Measurements from ENCODE around the gene ALG12. TPM values are rescaled to one million over a fixed set of nuclear protein-coding genes. Genes with fewer than 3 reads are reported as not detected.

Gene ALG12
- total and polyA plus RNA-seq, 4 donors: 13.3 to 27.4 (median 19.1) TPM

DNA sequence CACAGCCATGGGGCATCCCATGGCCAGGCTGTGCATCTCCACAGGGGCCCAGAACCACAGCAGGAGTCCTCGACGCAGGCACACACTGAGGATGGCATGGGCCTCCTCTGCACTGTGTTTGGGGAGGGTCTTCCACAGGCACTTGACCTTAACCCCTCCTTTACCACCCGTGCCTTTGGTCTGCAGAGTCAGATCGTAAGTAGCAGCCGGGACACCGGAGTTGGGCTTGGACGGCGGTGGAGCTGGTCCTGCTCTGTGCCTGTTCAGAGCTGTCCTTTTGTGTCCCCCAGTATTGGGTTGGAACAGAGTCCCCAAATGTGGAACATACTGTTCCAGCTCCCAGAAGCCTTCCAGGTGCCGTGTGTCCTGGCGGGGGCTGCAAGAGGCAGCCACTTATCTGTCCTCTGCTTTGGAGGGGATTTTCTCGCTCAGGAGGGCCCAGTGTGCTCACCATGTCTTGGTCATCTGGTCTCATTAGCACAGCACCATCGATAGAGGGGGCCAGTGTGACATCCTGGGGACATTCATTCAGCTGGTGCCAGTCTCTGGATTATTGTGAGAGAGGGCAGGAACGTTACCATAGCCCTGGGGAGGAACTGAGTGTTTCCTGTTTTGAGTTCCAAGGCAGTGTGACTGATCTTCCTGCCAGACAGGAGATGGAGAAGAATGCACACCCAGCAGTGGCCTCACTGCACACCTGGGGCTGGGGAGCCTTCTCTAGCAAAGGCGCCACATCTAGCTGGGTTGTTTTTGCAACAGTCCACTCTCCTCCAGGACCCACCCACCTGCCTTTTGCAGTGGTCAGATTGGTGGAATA lies 12.6 kb upstream of the ALG12 start:
- Histone ChIP-seq H3K36me3 (ENCODE audit: control insufficient read depth, insufficient read depth, low read length) (peaks cover 18% of the 10 kb centered on the region), H3K27ac (ENCODE audit: low read depth, low read length) (no peak overlapping the region), H3K4me3 (ENCODE audit: low read depth, low read length) (no peak overlapping the region), H3K9me3 (ENCODE audit: control insufficient read depth, insufficient read depth, low read length) (no peaks in the 10 kb centered on the region), H3K27me3 (ENCODE audit: control insufficient read depth, insufficient read depth, low read length) (peaks cover 7% of the 10 kb centered on the region), H3K4me1 (ENCODE audit: control insufficient read depth, insufficient read depth, low read length) (peaks cover 33% of the 10 kb centered on the region)
- peak in 2 of 6 donors; percentile 22 to 49 for DNase-seq (ENCODE audit: low read depth in 4 of 6, low spot score in 6 of 6)
- WGBS (ENCODE audit: insufficient coverage): 69% methylated on average over 13 of the region's 14 CpGs

DNA sequence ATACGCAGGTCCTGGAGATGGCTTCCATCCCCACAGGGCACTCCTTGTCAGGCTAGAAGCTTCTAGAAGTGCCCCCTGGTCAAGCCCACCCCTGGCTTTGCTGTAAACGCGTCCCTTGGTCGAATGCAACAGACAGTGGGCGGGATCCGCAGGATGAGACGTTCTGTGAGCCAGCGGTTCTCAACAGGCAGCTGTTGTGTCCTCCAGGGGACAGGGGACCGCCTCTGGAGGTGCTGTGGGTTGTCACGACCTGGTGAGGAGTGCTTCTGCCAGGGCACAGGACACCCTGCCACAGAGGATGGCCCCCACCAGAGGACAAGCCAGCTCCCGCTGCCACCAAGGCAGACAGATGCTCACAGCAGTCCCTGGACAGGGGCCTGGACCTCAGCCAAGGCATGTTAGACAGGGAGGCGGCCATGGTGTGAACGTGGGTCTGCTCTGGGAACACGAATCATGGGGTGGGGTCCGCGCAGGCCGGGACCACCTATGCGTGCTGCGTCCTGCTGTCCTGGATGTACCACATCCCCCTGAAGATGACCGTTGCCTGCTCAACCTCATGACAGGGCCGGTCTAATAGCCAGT lies 11.8 kb upstream of the ALG12 start:
- H3K4me1 ChIP-seq (ENCODE audit: control insufficient read depth, insufficient read depth, low read length): peaks cover 33% of the 10 kb centered on the region
- no peak for DNase-seq (ENCODE audit: low read depth in 4 of 6, low spot score in 6 of 6)
- H3K9me3 ChIP-seq (ENCODE audit: control insufficient read depth, insufficient read depth, low read length): no peaks in the 10 kb centered on the region
- H3K36me3 ChIP-seq (ENCODE audit: control insufficient read depth, insufficient read depth, low read length): peaks cover 23% of the 10 kb centered on the region
- H3K27me3 ChIP-seq (ENCODE audit: control insufficient read depth, insufficient read depth, low read length): peaks cover 7% of the 10 kb centered on the region
- WGBS (ENCODE audit: insufficient coverage): 60% methylated on average over 21 of the region's 21 CpGs
- no peak overlapping the region for H3K27ac ChIP-seq (ENCODE audit: low read depth, low read length)
- no peak overlapping the region for H3K4me3 ChIP-seq (ENCODE audit: low read depth, low read length)

DNA sequence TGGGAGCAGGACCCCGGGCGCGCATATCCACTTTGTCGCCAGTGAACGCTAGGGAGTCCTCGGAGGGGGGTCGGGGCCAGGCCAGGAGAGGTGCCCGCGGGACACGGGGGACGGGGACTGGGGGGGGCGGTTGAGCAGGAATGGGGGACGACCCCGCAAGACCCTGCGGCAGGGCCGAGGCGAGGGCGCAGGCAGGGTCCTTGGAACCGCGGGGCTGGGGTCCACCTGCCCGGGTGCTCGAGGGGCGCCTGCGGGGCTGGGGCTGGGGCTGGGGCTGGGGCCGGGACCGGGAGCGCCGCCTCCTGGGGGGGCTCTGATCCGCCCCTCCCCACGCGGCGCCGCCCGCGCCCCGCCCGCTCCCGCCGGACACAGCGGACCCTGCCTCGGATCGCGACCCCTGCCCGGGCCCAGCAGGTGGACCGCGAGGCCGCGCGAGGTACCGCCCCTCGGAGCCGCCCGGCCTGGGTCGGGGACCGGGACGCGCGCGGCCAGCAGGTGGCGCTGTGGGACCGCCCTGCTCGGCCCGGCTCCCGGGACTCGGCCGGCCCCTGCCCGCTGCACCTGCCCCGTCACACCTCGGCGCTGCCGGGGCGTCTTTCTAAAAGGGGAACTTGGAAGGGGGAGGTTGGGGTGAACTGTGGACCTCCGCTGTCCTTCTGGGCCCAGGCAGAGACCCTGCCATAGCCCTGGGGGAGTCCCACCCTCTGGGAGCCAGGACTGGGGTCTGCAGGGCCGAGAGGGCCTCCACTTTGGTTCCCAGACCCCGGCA lies 11.2 kb upstream of the ALG12 start:
- Histone ChIP-seq H3K9me3 (ENCODE audit: control insufficient read depth, insufficient read depth, low read length) (no peaks in the 10 kb centered on the region), H3K4me1 (ENCODE audit: control insufficient read depth, insufficient read depth, low read length) (peaks cover 28% of the 10 kb centered on the region), H3K27me3 (ENCODE audit: control insufficient read depth, insufficient read depth, low read length) (peaks cover 7% of the 10 kb centered on the region), H3K27ac (ENCODE audit: low read depth, low read length) (no peak overlapping the region), H3K36me3 (ENCODE audit: control insufficient read depth, insufficient read depth, low read length) (peaks cover 26% of the 10 kb centered on the region), H3K4me3 (ENCODE audit: low read depth, low read length) (no peak overlapping the region)
- DNase-seq (ENCODE audit: low read depth in 4 of 6, low spot score in 6 of 6): peak in 2 of 6 donors; percentile 55 to 65
- 3% methylated on average over 73 of the region's 75 CpGs for WGBS (ENCODE audit: insufficient coverage)

DNA sequence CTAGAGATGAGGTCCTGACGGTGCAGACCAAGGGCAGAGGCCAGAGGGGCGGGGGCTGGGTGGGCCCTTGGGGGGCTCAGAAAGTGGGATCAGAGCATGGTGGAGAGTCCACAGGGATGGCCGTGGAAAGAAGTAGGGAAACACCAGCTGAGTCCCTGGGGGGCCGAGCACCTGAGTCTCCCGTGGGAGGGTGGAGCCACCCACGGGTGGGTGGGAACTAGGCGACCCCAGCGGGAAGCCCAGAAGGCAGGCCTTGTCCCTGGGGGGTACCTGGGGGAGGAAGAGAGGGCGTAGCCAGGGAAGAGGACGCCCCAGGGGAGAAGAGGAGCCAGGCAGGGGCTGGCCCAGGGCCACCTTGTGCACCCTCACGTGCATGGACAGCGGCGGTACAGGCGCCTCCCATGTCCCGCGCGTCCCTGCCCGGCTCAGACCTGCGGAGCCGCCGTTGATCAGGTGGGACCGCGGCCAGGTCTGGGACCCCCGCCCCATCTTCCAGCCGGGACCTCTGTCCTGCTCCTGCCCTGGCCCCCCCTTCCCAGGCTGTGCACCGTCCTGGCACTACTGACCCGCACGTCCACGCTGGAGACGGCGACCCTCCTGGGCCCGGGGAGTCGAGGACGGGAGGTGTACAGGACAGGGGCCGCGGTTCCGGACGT lies 10.4 kb upstream of the ALG12 start:
- Histone ChIP-seq H3K27me3 (ENCODE audit: control insufficient read depth, insufficient read depth, low read length) (peaks cover 7% of the 10 kb centered on the region), H3K4me1 (ENCODE audit: control insufficient read depth, insufficient read depth, low read length) (peaks cover 21% of the 10 kb centered on the region), H3K27ac (ENCODE audit: low read depth, low read length) (no peak overlapping the region), H3K36me3 (ENCODE audit: control insufficient read depth, insufficient read depth, low read length) (peaks cover 34% of the 10 kb centered on the region), H3K9me3 (ENCODE audit: control insufficient read depth, insufficient read depth, low read length) (no peaks in the 10 kb centered on the region), H3K4me3 (ENCODE audit: low read depth, low read length) (no peak overlapping the region)
- WGBS (ENCODE audit: insufficient coverage): 49% methylated on average over 37 of the region's 38 CpGs
- DNase-seq (ENCODE audit: low read depth in 4 of 6, low spot score in 6 of 6): no peak

DNA sequence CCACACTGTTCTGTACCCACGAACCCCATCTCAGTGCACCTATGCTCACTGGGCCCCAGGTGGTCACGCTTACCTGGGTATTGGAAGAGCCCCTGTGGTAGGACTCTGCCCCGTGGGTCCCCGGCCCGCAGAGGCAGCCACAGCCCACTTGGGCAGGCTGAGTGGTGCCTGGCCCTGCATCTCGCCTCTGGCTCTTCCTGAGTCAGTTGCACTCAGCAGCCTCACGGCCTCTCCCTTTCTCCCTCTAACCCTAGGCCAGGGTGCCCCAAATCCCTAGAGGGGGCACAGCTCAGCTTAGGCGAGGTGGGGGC lies 9.9 kb upstream of the ALG12 start:
- Histone ChIP-seq H3K4me1 (ENCODE audit: control insufficient read depth, insufficient read depth, low read length) (peaks cover 21% of the 10 kb centered on the region), H3K27ac (ENCODE audit: low read depth, low read length) (no peak overlapping the region), H3K4me3 (ENCODE audit: low read depth, low read length) (no peak overlapping the region), H3K9me3 (ENCODE audit: control insufficient read depth, insufficient read depth, low read length) (no peaks in the 10 kb centered on the region), H3K36me3 (ENCODE audit: control insufficient read depth, insufficient read depth, low read length) (peaks cover 39% of the 10 kb centered on the region), H3K27me3 (ENCODE audit: control insufficient read depth, insufficient read depth, low read length) (peaks cover 7% of the 10 kb centered on the region)
- WGBS (ENCODE audit: insufficient coverage): 89% methylated on average over 8 of the region's 8 CpGs
- DNase-seq (ENCODE audit: low read depth in 4 of 6, low spot score in 6 of 6): no peak

DNA sequence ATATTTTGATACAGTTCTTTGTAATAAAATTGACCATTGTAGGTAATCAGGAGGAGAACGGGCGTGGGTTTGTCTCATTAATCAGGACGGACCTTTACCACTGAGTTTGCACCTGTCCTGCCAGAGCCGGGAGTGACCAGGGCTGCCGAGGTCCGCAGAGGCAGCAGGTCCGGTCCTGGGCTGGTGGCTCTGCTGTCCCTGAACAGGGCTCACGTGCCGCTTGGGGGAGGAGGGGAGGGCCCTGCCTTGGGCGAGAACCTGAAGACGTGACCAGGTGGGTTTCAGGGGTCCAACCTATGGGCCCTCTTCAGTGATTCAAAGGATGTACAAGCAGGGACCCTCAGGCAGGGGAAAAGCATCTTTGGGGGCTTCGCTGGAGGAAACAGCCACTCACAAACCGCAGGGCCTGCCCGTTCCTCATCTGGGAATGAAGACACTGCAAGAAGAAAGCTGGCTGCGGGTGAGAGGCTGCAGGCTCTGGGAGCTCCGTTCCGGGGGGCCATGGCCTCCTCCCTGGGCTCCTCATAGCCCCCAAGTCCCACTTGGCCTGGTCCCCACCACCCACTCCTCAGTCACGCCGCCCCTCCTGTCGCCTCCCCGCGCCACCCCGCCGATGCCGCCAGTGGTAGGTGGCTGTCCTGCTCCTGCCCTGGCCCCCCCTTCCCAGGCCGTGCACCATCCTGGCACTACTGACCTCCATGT lies 9.4 kb upstream of the ALG12 start:
- Histone ChIP-seq H3K36me3 (ENCODE audit: control insufficient read depth, insufficient read depth, low read length) (peaks cover 44% of the 10 kb centered on the region), H3K9me3 (ENCODE audit: control insufficient read depth, insufficient read depth, low read length) (no peaks in the 10 kb centered on the region), H3K27me3 (ENCODE audit: control insufficient read depth, insufficient read depth, low read length) (peaks cover 7% of the 10 kb centered on the region), H3K4me1 (ENCODE audit: control insufficient read depth, insufficient read depth, low read length) (peaks cover 21% of the 10 kb centered on the region), H3K4me3 (ENCODE audit: low read depth, low read length) (no peak overlapping the region), H3K27ac (ENCODE audit: low read depth, low read length) (no peak overlapping the region)
- WGBS (ENCODE audit: insufficient coverage): 84% methylated on average over 26 of the region's 26 CpGs
- no peak for DNase-seq (ENCODE audit: low read depth in 4 of 6, low spot score in 6 of 6)

DNA sequence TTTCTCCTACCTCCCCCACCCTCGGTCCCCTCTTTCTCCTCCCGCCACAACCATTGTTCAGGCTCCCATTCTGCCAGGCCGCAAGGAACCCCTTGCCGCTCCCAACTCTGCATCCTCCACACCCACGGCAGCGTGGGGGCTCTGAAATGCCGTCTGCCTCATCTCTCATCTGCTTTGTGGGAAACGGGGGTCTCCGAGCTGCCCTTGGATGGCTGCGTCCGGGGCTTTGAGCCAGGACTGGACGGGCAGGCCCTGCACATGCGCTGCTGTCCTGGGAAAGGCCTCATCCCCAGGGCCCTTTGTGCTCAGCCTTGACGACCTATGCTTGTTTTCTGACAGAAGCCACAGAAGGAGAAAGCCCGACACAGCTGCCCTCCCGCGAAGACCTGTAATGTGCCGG lies 8.7 kb upstream of the ALG12 start:
- Histone ChIP-seq H3K27ac (ENCODE audit: low read depth, low read length) (no peak overlapping the region), H3K36me3 (ENCODE audit: control insufficient read depth, insufficient read depth, low read length) (peaks cover 51% of the 10 kb centered on the region), H3K4me3 (ENCODE audit: low read depth, low read length) (no peak overlapping the region), H3K27me3 (ENCODE audit: control insufficient read depth, insufficient read depth, low read length) (peaks cover 7% of the 10 kb centered on the region), H3K4me1 (ENCODE audit: control insufficient read depth, insufficient read depth, low read length) (peaks cover 21% of the 10 kb centered on the region), H3K9me3 (ENCODE audit: control insufficient read depth, insufficient read depth, low read length) (no peaks in the 10 kb centered on the region)
- DNase-seq (ENCODE audit: low read depth in 4 of 6, low spot score in 6 of 6): no peak
- WGBS (ENCODE audit: insufficient coverage): 49% methylated on average over 18 of the region's 18 CpGs

DNA sequence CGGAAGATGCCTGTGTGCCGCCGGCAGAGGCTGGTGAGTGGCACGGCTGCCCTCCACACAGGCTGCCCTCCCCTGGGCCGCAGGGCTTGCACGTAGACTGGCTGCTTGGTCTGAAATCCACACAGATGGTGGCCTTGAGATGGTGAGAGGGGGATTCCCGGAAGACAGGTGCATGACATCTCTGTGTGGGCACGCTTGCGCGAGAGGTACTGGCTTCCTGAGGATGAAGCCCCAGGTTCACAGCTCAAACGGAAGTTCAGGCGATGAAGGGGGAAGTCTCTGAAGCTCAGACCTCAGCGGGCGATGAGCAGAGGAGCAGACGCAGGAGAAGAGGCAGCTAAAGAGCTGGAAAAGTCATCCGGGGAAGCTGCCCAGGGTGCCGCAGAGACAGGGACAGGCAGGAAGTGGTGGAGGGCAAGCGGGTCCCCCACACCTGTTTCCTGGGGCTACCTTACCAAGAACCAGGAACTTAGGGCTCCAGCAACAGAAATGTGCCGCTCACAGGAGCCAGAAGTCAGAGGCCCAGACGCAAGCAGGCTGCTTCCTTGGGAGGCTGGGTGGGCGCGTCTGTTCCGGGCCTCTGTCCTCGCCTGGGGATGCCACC lies 7.4 kb upstream of the ALG12 start:
- Histone ChIP-seq H3K36me3 (ENCODE audit: control insufficient read depth, insufficient read depth, low read length) (peaks cover 64% of the 10 kb centered on the region), H3K4me3 (ENCODE audit: low read depth, low read length) (no peak overlapping the region), H3K27me3 (ENCODE audit: control insufficient read depth, insufficient read depth, low read length) (peaks cover 7% of the 10 kb centered on the region), H3K4me1 (ENCODE audit: control insufficient read depth, insufficient read depth, low read length) (peaks cover 15% of the 10 kb centered on the region), H3K9me3 (ENCODE audit: control insufficient read depth, insufficient read depth, low read length) (no peaks in the 10 kb centered on the region), H3K27ac (ENCODE audit: low read depth, low read length) (no peak overlapping the region)
- WGBS (ENCODE audit: insufficient coverage): 87% methylated on average over 24 of the region's 24 CpGs
- DNase-seq (ENCODE audit: low read depth in 4 of 6, low spot score in 6 of 6): no peak
